PC-3 (cell line): ENCODE data around the gene B4GALT7. TPM values are rescaled to one million over a fixed set of nuclear protein-coding genes. Genes with fewer than 3 reads are reported as not detected.

ENCODE experiments used
- ATAC-seq: fragments of 200-7000 bp; cut with Tn5 transposase; 2 replicates; pipeline ENCODE4 v1.9.1; 2020; ENCODE audit warnings: mild to moderate bottlenecking, moderate library complexity
- BruUV-seq: library from RNA; stranded (reverse); fragments of 400-500 nt; replicated peaks from 2 replicates; lab custom pipeline; 2021; lab: Mats Ljungman, UMichigan
- CTCF ChIA-PET: fragments of 300-600 bp; sonication (Branson Sonifier 250); formaldehyde crosslinking; loops from one replicate; lab custom pipeline; 2022; ENCODE audit warnings: antibody characterized with exemption; lab: Charles Lee
- POLR2A ChIA-PET: fragments of 300-600 bp; sonication (Branson Sonifier 250); formaldehyde crosslinking; loops from one replicate; lab custom pipeline; 2022; ENCODE audit warnings: antibody characterized with exemption; ENCODE audit not compliant: unreplicated experiment; lab: Charles Lee
- DNase-seq: peaks from one replicate; pipeline ENCODE4 v3.0.0-alpha.2; 2015
- H2AFZ ChIP-seq: fragments of 300-600 bp; sonication (generic); 2 replicates; pipeline ENCODE4 v1.6.0; 2016; ENCODE audit warnings: antibody characterized with exemption, low read length
- H3F3A ChIP-seq: fragments of 300-600 bp; sonication (generic); one replicate; pipeline ENCODE4 v1.6.0; 2017; ENCODE audit warnings: antibody characterized with exemption, low read length, control low read depth, mild to moderate bottlenecking; ENCODE audit not compliant: unreplicated experiment
- H3K27ac ChIP-seq: fragments of 300-600 bp; sonication (generic); 2 replicates; pipeline ENCODE4 v1.5.1; 2016; ENCODE audit warnings: mild to moderate bottlenecking, low read length
- H3K27me3 ChIP-seq: fragments of 300-600 bp; sonication (generic); 2 replicates; pipeline ENCODE4 v1.6.1; 2016; ENCODE audit warnings: low read length, mixed read lengths
- H3K36me3 ChIP-seq: fragments of 300-600 bp; sonication (generic); 2 replicates; pipeline ENCODE4 v1.6.1; 2016; ENCODE audit warnings: low read depth, mixed run types, low read length, mixed read lengths
- H3K4me1 ChIP-seq: fragments of 300-600 bp; sonication (generic); 2 replicates; pipeline ENCODE4 v1.5.1; 2016; ENCODE audit warnings: low read length; ENCODE audit not compliant: insufficient read depth
- H3K4me2 ChIP-seq: fragments of 300-600 bp; sonication (generic); 2 replicates; pipeline ENCODE4 v1.6.0; 2016; ENCODE audit warnings: low read length
- H3K4me3 ChIP-seq: fragments of 300-600 bp; sonication (generic); 2 replicates; pipeline ENCODE4 v1.5.1; 2016; ENCODE audit warnings: mild to moderate bottlenecking, low read length, mixed read lengths
- H3K79me2 ChIP-seq: fragments of 300-600 bp; sonication (generic); 2 replicates; pipeline ENCODE4 v1.6.1; 2017; ENCODE audit warnings: low read length, mixed read lengths
- H3K9ac ChIP-seq: fragments of 300-600 bp; sonication (generic); 2 replicates; pipeline ENCODE4 v1.6.0; 2016; ENCODE audit warnings: mild to moderate bottlenecking, low read length
- H3K9me2 ChIP-seq: fragments of 300-600 bp; sonication (generic); replicated peaks from 2 replicates; pipeline ENCODE4 v1.6.1; 2016; ENCODE audit warnings: mixed run types, low read length, mixed read lengths
- H3K9me3 ChIP-seq: fragments of 300-600 bp; sonication (generic); 2 replicates; pipeline ENCODE4 v1.6.1; 2016; ENCODE audit warnings: low read length, mixed read lengths
- H4K20me1 ChIP-seq: fragments of 300-600 bp; sonication (generic); 2 replicates; pipeline ENCODE4 v1.6.1; 2016; ENCODE audit warnings: low read length, mixed read lengths
- EZH2 ChIP-seq: fragments of 300-600 bp; sonication (generic); IDR thresholded peaks from one replicate; pipeline ENCODE4 v1.6.1; 2017; ENCODE audit warnings: antibody characterized with exemption, mild to moderate bottlenecking, low read length; ENCODE audit not compliant: unreplicated experiment
- EZH2phosphoT487 ChIP-seq: fragments of 300-600 bp; sonication (generic); IDR thresholded peaks from 2 replicates; pipeline ENCODE4 v1.6.1; 2018; ENCODE audit warnings: mild to moderate bottlenecking, antibody characterized with exemption, low read length, borderline replicate concordance
- intact Hi-C: fragments of 100-400 bp; cut with micrococcal nuclease; formaldehyde crosslinking; loops from 2 replicates; pipeline ENCODE4 v1.9.0; 2023
- total RNA-seq: library from RNA; depleted of rRNA; stranded (reverse); fragments of >200 nt; gene quantifications from 2 replicates; pipeline ENCODE4 v1.2.3, GENCODE V29; 2014
- TF ChIP-seq, protein P1 (sequence below): fragments of 300-600 bp; sonication (generic); conservative IDR thresholded peaks from 2 replicates; pipeline ENCODE4 v1.5.1; 2017; ENCODE audit warnings: antibody characterized with exemption, low read depth, mild to moderate bottlenecking, low read length

B4GALT7 gene
- total RNA-seq, 1 experiment from 2014 or later, result 33.8 TPM

DNA sequence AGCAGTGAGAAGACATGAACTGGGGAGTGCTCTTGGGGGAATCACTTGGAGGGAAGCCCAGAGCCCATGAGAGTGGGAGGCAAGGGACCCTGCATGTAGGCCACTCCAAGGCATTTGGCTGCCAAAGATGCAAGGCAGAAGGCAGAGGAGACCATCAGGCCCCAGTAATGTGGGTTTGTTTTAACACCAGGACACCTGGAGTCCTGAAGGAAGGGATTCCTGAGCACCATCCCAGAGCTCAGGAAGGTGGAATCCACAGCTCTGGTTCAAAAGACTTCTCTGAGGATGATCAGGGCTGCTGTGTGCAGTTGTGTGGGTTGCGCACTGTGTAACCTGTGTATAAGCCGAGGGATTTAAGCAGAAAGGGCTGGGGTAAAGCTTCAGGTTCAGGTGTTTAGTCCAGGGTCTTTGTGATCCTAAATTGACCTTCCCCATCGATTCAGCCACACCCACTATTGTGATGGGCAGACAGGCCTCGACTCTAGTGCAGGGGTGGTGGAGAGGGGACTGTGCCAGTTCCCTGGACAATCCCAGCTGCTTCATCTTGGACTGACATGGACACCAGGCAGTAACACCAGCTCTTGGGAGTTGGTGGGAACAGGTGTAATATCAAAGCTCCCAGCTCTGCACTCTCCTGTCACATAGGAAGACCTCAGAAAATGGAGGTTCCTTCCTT, 11.0 kb downstream of the B4GALT7 start:
- Histone ChIP-seq H2AFZ (no peak overlapping the region), H3K9me2 (no peaks in the 10 kb centered on the region), H3K4me2 (no peak overlapping the region), H3K27me3 (no peaks in the 10 kb centered on the region), H3K9me3 (no peaks in the 10 kb centered on the region), H3K4me3 (no peak overlapping the region), H4K20me1 (no peaks in the 10 kb centered on the region), H3K79me2 (no peaks in the 10 kb centered on the region), H3K27ac (no peak overlapping the region), H3K4me1 (no peaks in the 10 kb centered on the region), H3K36me3 (no peaks in the 10 kb centered on the region), H3F3A (no peaks in the 10 kb centered on the region), H3K9ac (no peak overlapping the region)
- POLR2A ChIA-PET, result no interaction called here
- BruUV-seq, result no TSS peak
- no peak for TF ChIP-seq EZH2phosphoT487
- no peak for TF ChIP-seq EZH2
- TF ChIP-seq, protein P1, sequence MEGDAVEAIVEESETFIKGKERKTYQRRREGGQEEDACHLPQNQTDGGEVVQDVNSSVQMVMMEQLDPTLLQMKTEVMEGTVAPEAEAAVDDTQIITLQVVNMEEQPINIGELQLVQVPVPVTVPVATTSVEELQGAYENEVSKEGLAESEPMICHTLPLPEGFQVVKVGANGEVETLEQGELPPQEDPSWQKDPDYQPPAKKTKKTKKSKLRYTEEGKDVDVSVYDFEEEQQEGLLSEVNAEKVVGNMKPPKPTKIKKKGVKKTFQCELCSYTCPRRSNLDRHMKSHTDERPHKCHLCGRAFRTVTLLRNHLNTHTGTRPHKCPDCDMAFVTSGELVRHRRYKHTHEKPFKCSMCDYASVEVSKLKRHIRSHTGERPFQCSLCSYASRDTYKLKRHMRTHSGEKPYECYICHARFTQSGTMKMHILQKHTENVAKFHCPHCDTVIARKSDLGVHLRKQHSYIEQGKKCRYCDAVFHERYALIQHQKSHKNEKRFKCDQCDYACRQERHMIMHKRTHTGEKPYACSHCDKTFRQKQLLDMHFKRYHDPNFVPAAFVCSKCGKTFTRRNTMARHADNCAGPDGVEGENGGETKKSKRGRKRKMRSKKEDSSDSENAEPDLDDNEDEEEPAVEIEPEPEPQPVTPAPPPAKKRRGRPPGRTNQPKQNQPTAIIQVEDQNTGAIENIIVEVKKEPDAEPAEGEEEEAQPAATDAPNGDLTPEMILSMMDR, result no peak
- DNase-seq (no peak), ATAC-seq (no peak)
- intact Hi-C loops, result no loop called here
- CTCF ChIA-PET, result no interaction called here

DNA sequence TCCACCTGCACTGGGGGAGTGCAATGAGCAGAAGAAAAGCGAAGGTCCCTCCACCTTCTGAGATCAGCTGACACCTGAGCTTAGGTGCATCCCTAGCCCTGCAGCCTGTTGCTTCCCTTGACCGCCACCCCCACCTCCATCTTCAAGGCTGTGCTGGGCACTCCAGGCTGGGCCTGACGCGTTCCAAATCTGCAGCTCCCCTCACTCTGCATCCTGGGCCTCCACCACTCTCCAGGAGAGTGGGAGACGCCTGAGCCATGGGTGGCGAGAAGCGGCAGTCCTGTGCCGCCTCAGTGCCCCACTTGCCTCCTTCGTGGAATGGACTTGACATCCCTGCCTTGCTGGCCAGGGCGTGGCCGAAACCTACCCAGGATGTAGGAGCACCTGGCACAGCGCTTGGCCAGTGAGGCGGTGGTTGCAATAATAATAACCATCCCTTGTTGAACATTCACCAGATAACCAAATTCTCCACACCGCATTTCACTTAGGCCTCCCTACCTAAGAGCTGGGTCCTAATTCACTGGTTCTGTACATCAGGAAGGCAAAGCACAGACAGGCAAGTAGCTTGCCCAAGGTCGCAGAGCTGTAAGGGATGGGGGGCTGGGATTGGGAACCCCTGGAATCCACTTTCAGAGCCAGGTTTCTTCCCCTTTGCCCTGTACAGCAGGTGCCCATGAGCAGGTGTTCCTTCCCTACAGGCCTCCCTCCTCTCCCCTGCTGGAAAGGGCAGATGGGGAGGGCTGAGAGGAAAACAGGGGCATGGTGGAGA, 11.7 kb downstream of the B4GALT7 start:
- BruUV-seq, result no TSS peak
- H2AFZ ChIP-seq, result no peak overlapping the region
- H4K20me1 ChIP-seq, result no peaks in the 10 kb centered on the region
- H3F3A ChIP-seq, result no peaks in the 10 kb centered on the region
- no peaks in the 10 kb centered on the region for H3K36me3 ChIP-seq
- no peaks in the 10 kb centered on the region for H3K9me2 ChIP-seq
- H3K9ac ChIP-seq, result no peak overlapping the region
- no peak overlapping the region for H3K27ac ChIP-seq
- H3K4me1 ChIP-seq, result no peaks in the 10 kb centered on the region
- H3K4me2 ChIP-seq, result no peak overlapping the region
- no peak for TF ChIP-seq EZH2
- TF ChIP-seq EZH2phosphoT487, result no peak
- ATAC-seq (no peak), DNase-seq (no peak)
- no peaks in the 10 kb centered on the region for H3K79me2 ChIP-seq
- no peaks in the 10 kb centered on the region for H3K27me3 ChIP-seq
- ChIA-PET CTCF (no interaction called here), POLR2A (no interaction called here)
- intact Hi-C loops, result no loop called here
- H3K9me3 ChIP-seq, result no peaks in the 10 kb centered on the region
- H3K4me3 ChIP-seq, result no peak overlapping the region

DNA sequence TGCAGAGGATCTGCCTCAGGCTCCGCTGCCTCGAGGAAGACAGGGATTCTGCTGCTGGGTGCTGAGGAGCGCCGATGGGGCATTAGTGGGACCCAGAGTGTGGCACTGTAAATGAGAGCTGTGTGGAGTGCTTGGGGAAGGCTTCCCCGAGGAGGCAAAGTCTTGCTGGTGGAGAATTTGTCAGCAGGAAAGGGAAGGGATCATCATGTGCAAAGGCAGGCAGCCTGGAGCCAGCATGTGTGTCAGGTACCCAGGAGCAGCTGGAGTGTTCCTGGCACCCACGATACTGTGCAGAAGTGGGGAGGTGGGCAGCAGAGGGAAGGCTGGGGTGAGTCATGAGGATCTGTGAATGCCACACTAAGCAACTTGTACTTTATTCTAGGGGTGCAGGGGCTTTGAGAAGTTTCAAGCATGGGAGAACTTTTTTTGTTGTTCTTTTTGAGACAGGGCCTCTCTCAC, 12.3 kb downstream of the B4GALT7 start:
- intact Hi-C loops, result no loop called here
- TF ChIP-seq EZH2 (no peak), EZH2phosphoT487 (no peak)
- TF ChIP-seq, protein P1, result no peak
- Histone ChIP-seq H3K4me3 (no peak overlapping the region), H3K4me2 (no peak overlapping the region), H2AFZ (no peak overlapping the region), H3F3A (no peaks in the 10 kb centered on the region), H3K9ac (no peak overlapping the region), H3K9me3 (no peaks in the 10 kb centered on the region), H3K36me3 (no peaks in the 10 kb centered on the region), H3K27ac (no peak overlapping the region), H3K4me1 (no peaks in the 10 kb centered on the region), H3K27me3 (no peaks in the 10 kb centered on the region), H3K9me2 (no peaks in the 10 kb centered on the region), H4K20me1 (no peaks in the 10 kb centered on the region), H3K79me2 (no peaks in the 10 kb centered on the region)
- CTCF ChIA-PET, result no interaction called here
- DNase-seq (no peak), ATAC-seq (no peak)
- POLR2A ChIA-PET, result no interaction called here
- no TSS peak for BruUV-seq
